GM10248 (cell line): ENCODE results near the gene NHERF2.

Experiments used
- CTCF ChIA-PET: fragments of 300-600 bp; sonication (Branson Sonifier 250); formaldehyde crosslinking; extraction: SDS; loops from one replicate; lab custom pipeline; 2021; ENCODE audit warnings: antibody characterized with exemption; lab: Yijun Ruan, JAX
- POLR2A ChIA-PET: fragments of 350-650 bp; sonication (Branson Sonifier 250); formaldehyde crosslinking; extraction: SDS; loops from one replicate; lab custom pipeline; 2020; ENCODE audit warnings: antibody characterized with exemption; lab: Yijun Ruan, JAX
- DNase-seq: peaks from one replicate; pipeline ENCODE4 v3.0.0; 2012; ENCODE audit errors: extremely low spot score
- CTCF ChIP-seq: IDR thresholded peaks from 2 replicates; pipeline ENCODE4 v1.5.1; 2012; ENCODE audit warnings: mild to moderate bottlenecking, low read depth; ENCODE audit errors: extremely low read depth, missing control alignments, control extremely low read depth

Gene NHERF2

GRCh38 chr16:2044541-2044940 is 17.8 kb downstream of the NHERF2 start:
- POLR2A ChIA-PET, result no interaction called here
- CTCF ChIA-PET, result interaction anchor here (1.0 to 1.7 kb wide), 5 partner anchors 17 to 96 kb away, joined by 3 to 5 read pairs (median 5); no protein-coding TSS in a partner anchor
- no peak for TF ChIP-seq CTCF
- no peak for DNase-seq

- no peak for TF ChIP-seq CTCF
- ChIA-PET CTCF (interaction anchor here (1.3 to 3.3 kb wide), 2 partner anchors 21 to 23 kb away, joined by 3 to 23 read pairs; no protein-coding TSS in a partner anchor), POLR2A (interaction anchor here (0.7 kb wide), 1 partner anchor 109 kb away, joined by 3 read pairs; the partner anchor contains the start of gene TRAF7)
- no peak for DNase-seq
Measured at GRCh38 chr16:2045965-2046892, 19.5 kb downstream of the NHERF2 start.

GRCh38 chr16:2046893-2047329 is 20.2 kb downstream of the NHERF2 start:
- no peak for DNase-seq
- ChIA-PET CTCF (interaction anchor here (1.2 to 3.3 kb wide), 6 partner anchors 10 to 104 kb away, joined by 3 to 23 read pairs (median 5); no protein-coding TSS in a partner anchor), POLR2A (interaction anchor here (0.7 to 1.8 kb wide), 2 partner anchors 108 to 109 kb away, joined by 3 to 12 read pairs; partner anchors contain the start of gene TRAF7)
- no peak for TF ChIP-seq CTCF

- ChIA-PET CTCF (interaction anchor here (0.7 to 3.3 kb wide), 9 partner anchors 9 to 105 kb away, joined by 3 to 23 read pairs (median 4); partner anchors contain the start of genes NHERF2 and TBL3), POLR2A (interaction anchor here (1.8 kb wide), 1 partner anchor 108 kb away, joined by 12 read pairs; the partner anchor contains the start of gene TRAF7)
- peak; percentile 98 for DNase-seq
- no peak for TF ChIP-seq CTCF
Measured at GRCh38 chr16:2047330-2048115, 20.8 kb downstream of the NHERF2 start, which contains the start of the genes NTHL1 and TSC2. NTHL1 (minus strand) TSS chr16:2047834; CDS start chr16:2047823, 11 bp downstream. TSC2 (plus strand) TSS chr16:2047985; CDS start chr16:2048616, 631 bp downstream.

GRCh38 chr16:2048116-2048543 is 21.4 kb downstream of the NHERF2 start:
- CTCF ChIA-PET, result interaction anchor here (0.7 to 3.3 kb wide), 8 partner anchors 21 to 105 kb away, joined by 3 to 23 read pairs (median 4); partner anchors contain the start of genes NHERF2 and TBL3
- POLR2A ChIA-PET, result interaction anchor here (1.8 kb wide), 1 partner anchor 107 kb away, joined by 12 read pairs; the partner anchor contains the start of gene TRAF7
- TF ChIP-seq CTCF, result no peak
- DNase-seq, result no peak

- POLR2A ChIA-PET, result no interaction called here
- DNase-seq, result no peak
- CTCF ChIA-PET, result interaction anchor here (1.4 kb wide), 1 partner anchor 14 kb away, joined by 3 read pairs; no protein-coding TSS in a partner anchor
- no peak for TF ChIP-seq CTCF
Measured at GRCh38 chr16:2053211-2053610, 26.5 kb downstream of the NHERF2 start.
